ENCODE data around the gene HDAC8. TPM values are rescaled to one million over a fixed set of nuclear protein-coding genes. Genes with fewer than 3 reads are reported as not detected.
"Not testable (repeated sequence)": the region's sequence is repeated elsewhere in the genome, so short reads cannot be mapped to it uniquely, and the experiment has no call there.

Gene HDAC8
- polyA plus RNA-seq, 1 donor, result 26.5 TPM

- Histone ChIP-seq H3K9me3 (ENCODE audit: control insufficient read depth, low read depth, low read length) (no peaks in the 10 kb centered on the region), H3K4me1 (ENCODE audit: control insufficient read depth, insufficient read depth, low read length) (no peaks in the 10 kb centered on the region), H3K27ac (ENCODE audit: low read length) (no peak overlapping the region), H3K36me3 (ENCODE audit: control insufficient read depth, insufficient read depth, low read length) (no peaks in the 10 kb centered on the region), H3K4me3 (ENCODE audit: low read length) (no peak overlapping the region), H3K27me3 (ENCODE audit: control insufficient read depth, insufficient read depth, low read length) (no peaks in the 10 kb centered on the region)
- no peak for DNase-seq
- no CpG with 5 or more reads among the region's 2 CpGs for WGBS (ENCODE audit: insufficient coverage, low lambda C conversion rate)
Observed at GRCh38 chrX:72465889-72466288, 106.8 kb downstream of the HDAC8 start.

DNA sequence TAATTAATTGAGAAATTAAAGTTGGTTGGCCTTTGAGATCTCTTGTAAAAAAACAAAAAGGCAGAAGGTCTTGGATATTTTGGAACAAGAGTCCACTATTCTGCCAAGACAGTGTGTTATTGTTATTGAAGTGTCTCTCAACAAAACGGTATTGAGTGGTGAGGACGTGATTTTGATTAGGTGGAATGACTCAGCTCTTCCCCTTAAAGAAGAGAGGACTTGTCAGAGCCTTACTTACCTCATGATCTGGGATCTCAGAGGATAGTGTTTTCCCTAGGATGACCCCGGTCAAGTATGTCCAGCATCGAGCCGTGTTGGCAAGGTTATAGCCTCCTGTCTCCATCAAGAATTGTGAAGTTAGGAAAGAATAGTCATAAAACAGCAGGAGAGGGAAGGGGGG is 110.9 kb downstream of the HDAC8 start:
- WGBS (ENCODE audit: insufficient coverage, low lambda C conversion rate), result no CpG with 5 or more reads among the region's 5 CpGs
- Histone ChIP-seq H3K27ac (ENCODE audit: low read length) (no peak overlapping the region), H3K27me3 (ENCODE audit: control insufficient read depth, insufficient read depth, low read length) (no peaks in the 10 kb centered on the region), H3K4me3 (ENCODE audit: low read length) (no peak overlapping the region), H3K9me3 (ENCODE audit: control insufficient read depth, low read depth, low read length) (no peaks in the 10 kb centered on the region), H3K4me1 (ENCODE audit: control insufficient read depth, insufficient read depth, low read length) (no peaks in the 10 kb centered on the region), H3K36me3 (ENCODE audit: control insufficient read depth, insufficient read depth, low read length) (no peaks in the 10 kb centered on the region)
- no peak for DNase-seq

GRCh38 chrX:72461288-72461687 is 111.4 kb downstream of the HDAC8 start:
- no peak for DNase-seq
- no peaks in the 10 kb centered on the region for H3K36me3 ChIP-seq (ENCODE audit: control insufficient read depth, insufficient read depth, low read length)
- no peaks in the 10 kb centered on the region for H3K9me3 ChIP-seq (ENCODE audit: control insufficient read depth, low read depth, low read length)
- WGBS (ENCODE audit: insufficient coverage, low lambda C conversion rate), result no CpG with 5 or more reads among the region's 2 CpGs
- H3K4me1 ChIP-seq (ENCODE audit: control insufficient read depth, insufficient read depth, low read length), result no peaks in the 10 kb centered on the region
- no peaks in the 10 kb centered on the region for H3K27me3 ChIP-seq (ENCODE audit: control insufficient read depth, insufficient read depth, low read length)
- no peak overlapping the region for H3K4me3 ChIP-seq (ENCODE audit: low read length)
- H3K27ac ChIP-seq (ENCODE audit: low read length), result no peak overlapping the region

DNA sequence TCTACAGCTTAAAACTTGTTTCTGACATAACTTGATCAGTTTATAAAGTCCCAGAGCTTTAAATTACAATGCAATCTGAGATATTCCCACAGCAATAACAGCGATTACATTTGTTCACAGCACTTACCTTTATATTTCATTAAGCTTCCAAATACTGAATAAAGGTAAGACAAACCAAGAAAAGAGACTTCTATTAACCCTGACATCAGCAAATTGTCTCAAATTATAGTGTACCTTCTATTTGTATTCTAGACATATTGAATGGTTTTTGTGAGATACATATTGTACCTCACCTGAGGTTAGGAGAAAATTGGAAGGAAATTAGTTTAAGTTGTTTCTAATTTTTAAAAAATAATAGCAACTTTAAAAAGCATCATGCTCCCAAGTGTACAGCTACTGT is 111.9 kb downstream of the HDAC8 start:
- WGBS (ENCODE audit: insufficient coverage, low lambda C conversion rate), result no CpG with 5 or more reads among the region's 1 CpG
- no peaks in the 10 kb centered on the region for H3K36me3 ChIP-seq (ENCODE audit: control insufficient read depth, insufficient read depth, low read length)
- no peak overlapping the region for H3K4me3 ChIP-seq (ENCODE audit: low read length)
- H3K9me3 ChIP-seq (ENCODE audit: control insufficient read depth, low read depth, low read length), result no peaks in the 10 kb centered on the region
- no peak overlapping the region for H3K27ac ChIP-seq (ENCODE audit: low read length)
- H3K4me1 ChIP-seq (ENCODE audit: control insufficient read depth, insufficient read depth, low read length), result no peaks in the 10 kb centered on the region
- no peaks in the 10 kb centered on the region for H3K27me3 ChIP-seq (ENCODE audit: control insufficient read depth, insufficient read depth, low read length)
- DNase-seq, result no peak

DNA sequence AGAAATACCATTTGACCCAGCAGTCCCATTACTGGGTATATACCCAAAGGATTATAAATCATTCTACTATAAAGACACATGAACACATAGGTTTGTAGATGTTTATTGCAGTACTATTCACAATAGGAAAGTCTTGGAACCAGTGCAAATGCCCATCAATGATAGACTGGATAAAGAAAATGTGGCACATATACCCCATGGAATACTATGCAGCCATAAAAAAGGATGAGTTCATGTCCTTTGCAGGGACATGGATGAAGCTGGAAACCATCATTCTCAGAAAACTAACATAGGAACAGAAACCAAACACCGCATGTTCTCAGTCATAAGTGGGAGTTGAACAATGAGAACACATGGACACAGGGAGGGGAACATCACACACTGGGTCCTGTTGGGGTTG is 123.6 kb downstream of the HDAC8 start:
- H3K27ac ChIP-seq (ENCODE audit: low read length); H3K4me3 ChIP-seq (ENCODE audit: low read length); DNase-seq; H3K9me3 ChIP-seq (ENCODE audit: control insufficient read depth, low read depth, low read length); H3K27me3 ChIP-seq (ENCODE audit: control insufficient read depth, insufficient read depth, low read length); H3K4me1 ChIP-seq (ENCODE audit: control insufficient read depth, insufficient read depth, low read length); H3K36me3 ChIP-seq (ENCODE audit: control insufficient read depth, insufficient read depth, low read length): not testable (repeated sequence)
- WGBS (ENCODE audit: insufficient coverage, low lambda C conversion rate), result no CpG with 5 or more reads among the region's 1 CpG

- DNase-seq; H3K4me1 ChIP-seq (ENCODE audit: control insufficient read depth, insufficient read depth, low read length); H3K9me3 ChIP-seq (ENCODE audit: control insufficient read depth, low read depth, low read length); H3K27ac ChIP-seq (ENCODE audit: low read length); H3K4me3 ChIP-seq (ENCODE audit: low read length); H3K27me3 ChIP-seq (ENCODE audit: control insufficient read depth, insufficient read depth, low read length); H3K36me3 ChIP-seq (ENCODE audit: control insufficient read depth, insufficient read depth, low read length): not testable (repeated sequence)
- no CpG with 5 or more reads among the region's 16 CpGs for WGBS (ENCODE audit: insufficient coverage, low lambda C conversion rate)
Observed at GRCh38 chrX:72440764-72441163, 131.9 kb downstream of the HDAC8 start.

- no peak overlapping the region for H3K4me3 ChIP-seq (ENCODE audit: low read length)
- no peaks in the 10 kb centered on the region for H3K36me3 ChIP-seq (ENCODE audit: control insufficient read depth, insufficient read depth, low read length)
- no peaks in the 10 kb centered on the region for H3K4me1 ChIP-seq (ENCODE audit: control insufficient read depth, insufficient read depth, low read length)
- H3K27ac ChIP-seq (ENCODE audit: low read length), result no peak overlapping the region
- peaks cover 6% of the 10 kb centered on the region for H3K9me3 ChIP-seq (ENCODE audit: control insufficient read depth, low read depth, low read length)
- no peaks in the 10 kb centered on the region for H3K27me3 ChIP-seq (ENCODE audit: control insufficient read depth, insufficient read depth, low read length)
- no peak for DNase-seq
Observed at GRCh38 chrX:72436010-72436409, 136.6 kb downstream of the HDAC8 start.

DNA sequence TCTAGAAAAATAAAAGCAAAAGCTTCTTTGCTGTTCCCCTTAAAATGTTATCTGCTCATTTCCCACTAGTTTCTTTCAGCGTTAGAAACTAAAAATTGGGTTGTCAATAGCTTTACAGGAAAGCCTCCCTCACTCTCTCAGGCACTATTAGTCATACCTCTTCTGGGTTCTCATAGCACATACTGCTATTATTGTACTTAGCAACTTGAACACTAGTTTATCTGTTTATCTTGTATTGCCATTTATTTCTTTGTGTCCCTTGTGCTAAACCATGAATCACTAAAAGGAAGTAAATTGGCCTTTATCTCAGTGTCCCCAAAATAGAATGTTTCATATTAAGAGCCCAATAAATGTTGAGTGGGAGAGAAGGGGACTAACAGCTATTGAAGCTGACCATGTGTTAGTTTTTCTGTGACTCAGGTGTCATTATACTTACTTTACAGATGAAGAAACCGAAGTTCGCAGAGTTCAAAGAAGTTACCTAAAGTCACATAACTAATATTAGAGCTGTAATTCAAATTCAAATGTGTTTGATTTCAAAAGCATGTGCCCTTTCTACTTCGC is 142.2 kb downstream of the HDAC8 start:
- WGBS (ENCODE audit: insufficient coverage, low lambda C conversion rate), result no CpG with 5 or more reads among the region's 4 CpGs
- no peaks in the 10 kb centered on the region for H3K36me3 ChIP-seq (ENCODE audit: control insufficient read depth, insufficient read depth, low read length)
- H3K27ac ChIP-seq (ENCODE audit: low read length), result no peak overlapping the region
- H3K4me1 ChIP-seq (ENCODE audit: control insufficient read depth, insufficient read depth, low read length), result no peaks in the 10 kb centered on the region
- H3K27me3 ChIP-seq (ENCODE audit: control insufficient read depth, insufficient read depth, low read length), result no peaks in the 10 kb centered on the region
- H3K4me3 ChIP-seq (ENCODE audit: low read length), result no peak overlapping the region
- H3K9me3 ChIP-seq (ENCODE audit: control insufficient read depth, low read depth, low read length), result peaks cover under 1% of the 10 kb centered on the region
- no peak for DNase-seq

- no peak overlapping the region for H3K4me3 ChIP-seq (ENCODE audit: low read length)
- no peak overlapping the region for H3K27ac ChIP-seq (ENCODE audit: low read length)
- H3K9me3 ChIP-seq (ENCODE audit: control insufficient read depth, low read depth, low read length), result no peaks in the 10 kb centered on the region
- H3K4me1 ChIP-seq (ENCODE audit: control insufficient read depth, insufficient read depth, low read length), result no peaks in the 10 kb centered on the region
- no peaks in the 10 kb centered on the region for H3K36me3 ChIP-seq (ENCODE audit: control insufficient read depth, insufficient read depth, low read length)
- no peak for DNase-seq
- no peaks in the 10 kb centered on the region for H3K27me3 ChIP-seq (ENCODE audit: control insufficient read depth, insufficient read depth, low read length)
Observed at GRCh38 chrX:72421797-72422196, 150.8 kb downstream of the HDAC8 start.

DNA sequence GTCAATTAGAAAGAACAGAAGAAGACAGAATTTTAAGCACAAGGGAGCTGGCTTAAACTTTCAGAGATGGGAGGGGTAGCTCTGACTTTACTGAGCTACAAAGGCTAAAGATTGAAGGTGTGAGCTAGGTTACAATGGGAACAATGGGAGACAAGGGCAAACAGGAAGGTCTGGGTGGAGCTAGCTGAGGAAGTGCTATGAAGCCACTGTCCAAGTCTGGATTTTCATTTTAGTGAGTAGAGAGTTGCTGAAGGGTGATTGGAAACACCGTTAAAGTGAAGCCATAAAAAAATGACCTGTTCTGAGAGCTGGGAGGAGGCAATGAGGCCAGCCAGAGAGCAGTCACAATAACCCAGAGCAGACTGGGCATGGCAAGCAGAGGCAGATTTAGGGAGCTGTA is 162.7 kb downstream of the HDAC8 start:
- Histone ChIP-seq H3K9me3 (ENCODE audit: control insufficient read depth, low read depth, low read length) (no peaks in the 10 kb centered on the region), H3K27ac (ENCODE audit: low read length) (no peak overlapping the region), H3K4me1 (ENCODE audit: control insufficient read depth, insufficient read depth, low read length) (no peaks in the 10 kb centered on the region), H3K27me3 (ENCODE audit: control insufficient read depth, insufficient read depth, low read length) (no peaks in the 10 kb centered on the region), H3K36me3 (ENCODE audit: control insufficient read depth, insufficient read depth, low read length) (no peaks in the 10 kb centered on the region), H3K4me3 (ENCODE audit: low read length) (no peak overlapping the region)
- DNase-seq, result no peak
- WGBS (ENCODE audit: insufficient coverage, low lambda C conversion rate), result no CpG with 5 or more reads among the region's 1 CpG

DNA sequence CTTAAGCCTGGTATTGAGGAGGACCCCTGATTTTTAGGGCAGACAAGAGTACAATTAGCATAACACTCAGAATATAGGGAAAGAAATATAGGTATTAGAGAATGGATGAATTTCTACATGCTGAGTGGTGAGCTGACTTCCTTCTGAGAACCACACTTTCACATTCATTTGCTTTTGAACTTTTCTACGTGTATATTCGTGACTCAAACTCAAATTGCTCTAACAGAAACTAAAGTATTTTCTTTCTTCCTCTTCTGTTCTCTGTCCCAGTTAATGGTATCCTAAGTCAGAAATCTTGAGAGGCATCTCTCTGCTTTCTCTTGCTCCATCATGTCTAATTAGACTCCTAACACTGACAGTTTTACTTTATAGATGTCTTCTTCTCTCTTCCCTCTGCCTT is 163.8 kb downstream of the HDAC8 start:
- H3K27me3 ChIP-seq (ENCODE audit: control insufficient read depth, insufficient read depth, low read length), result no peaks in the 10 kb centered on the region
- H3K4me3 ChIP-seq (ENCODE audit: low read length), result no peak overlapping the region
- H3K36me3 ChIP-seq (ENCODE audit: control insufficient read depth, insufficient read depth, low read length), result no peaks in the 10 kb centered on the region
- no peaks in the 10 kb centered on the region for H3K9me3 ChIP-seq (ENCODE audit: control insufficient read depth, low read depth, low read length)
- no peak overlapping the region for H3K27ac ChIP-seq (ENCODE audit: low read length)
- no CpG with 5 or more reads among the region's 2 CpGs for WGBS (ENCODE audit: insufficient coverage, low lambda C conversion rate)
- DNase-seq, result no peak
- no peaks in the 10 kb centered on the region for H3K4me1 ChIP-seq (ENCODE audit: control insufficient read depth, insufficient read depth, low read length)
